Measurements from ENCODE around the gene DUT.

- TF ChIP-seq CTCF (IDR thresholded peaks at IDR 0.05) (no peak), POLR2A (IDR thresholded peaks at IDR 0.05) (no peak)
Observed at GRCh38 chr15:48282216-48282615, 49.0 kb upstream of the DUT start.

Data from thyroid gland (tissue), 4 donors.